ENCODE data around the gene TAPT1. TPM values are rescaled to one million over a fixed set of nuclear protein-coding genes. Genes with fewer than 3 reads are reported as not detected.

TAPT1 gene
- total and polyA plus RNA-seq, 2 of the 13 experiments (the other 11 are each of a cell fraction or from before 2014, with no cell fraction given), result 24.5 to 25.3 TPM

- DNase-seq (ENCODE audit: low spot score), result peak; percentile 91
- Histone ChIP-seq H2AFZ (ENCODE audit: low read length) (no peak overlapping the region), H3K4me1 (ENCODE audit: insufficient read depth, low read length) (peaks cover 83% of the 10 kb centered on the region), H3K27me3 (ENCODE audit: control insufficient read depth in 1 of 2, insufficient read depth in 2 of 2, low read length in 2 of 2) (peaks cover 0 to 3% of the 10 kb centered on the region in 2 experiments; a peak in 1 of 5 replicates), H3K9me3 (ENCODE audit: low read length) (no peaks in the 10 kb centered on the region), H3K4me3 (replicated peaks in 1 of 3; ENCODE audit: insufficient read depth in 1 of 3, low read depth in 2 of 3, low read length in 3 of 3) (no peak overlapping the region; a peak in 1 of 6 replicates), H3K9ac (ENCODE audit: insufficient read depth, low read depth, low read length) (no peak overlapping the region), H3K79me2 (ENCODE audit: insufficient read depth, low read length) (no peaks in the 10 kb centered on the region), H3K27ac (ENCODE audit: extremely low read length, insufficient read depth, low read length) (no peak overlapping the region), H3K36me3 (replicated peaks in 1 of 2; ENCODE audit: control insufficient read depth in 1 of 2, insufficient read depth in 2 of 2, low read length in 2 of 2) (no peaks in the 10 kb centered on the region), H3K4me2 (ENCODE audit: low read depth, low read length) (peak overlapping the region; percentile 41), H4K20me1 (ENCODE audit: insufficient read depth, low read length) (no peaks in the 10 kb centered on the region)
- ChIA-PET POLR2A (interaction anchor here (1.0 to 1.7 kb wide), 5 partner anchors 10 to 101 kb away, joined by 3 to 15 read pairs (median 4); no protein-coding TSS in a partner anchor), CTCF (ENCODE audit: low intra/inter-chr PET ratio, low total read pairs) (no interaction called here)
- WGBS (ENCODE audit: low lambda C conversion rate), result 0% methylated on average over 1 of the region's 1 CpG
- ATAC-seq, result peak; percentile 93
- in situ Hi-C loops (cut with HindIII; ENCODE audit: extremely low pct_ligation_motif_present, low pct_unique_long_range_greater_than_20kb) (no loop called here), intact Hi-C loops (cut with micrococcal nuclease; ENCODE audit: unreplicated experiment) (loop anchor here (1.0 kb wide), 1 partner anchor 12 kb away; no protein-coding TSS in a partner anchor)
- BruUV-seq (replicated peaks), result no TSS peak
- peak; percentile 64 for FAIRE-seq
- TF ChIP-seq JUND (CRISPR knock-in tag; IDR thresholded peaks at IDR 0.05), result no peak
- TF ChIP-seq ZSCAN21 (CRISPR knock-in tag; IDR thresholded peaks at IDR 0.05; ENCODE audit: borderline replicate concordance), result no peak
- TF ChIP-seq PAXIP1 (CRISPR knock-in tag; conservative IDR thresholded peaks at IDR 0.05), result peak; percentile 89
- TF ChIP-seq ZKSCAN1 (IDR thresholded peaks at IDR 0.05; ENCODE audit: low read length), result no peak
- TF ChIP-seq THYN1 (CRISPR knock-in tag; IDR thresholded peaks at IDR 0.05; ENCODE audit: borderline replicate concordance, low read depth), result no peak
- no peak for TF ChIP-seq MXD1 (CRISPR knock-in tag; IDR thresholded peaks at IDR 0.05)
- no peak for TF ChIP-seq SRY (CRISPR knock-in tag; IDR thresholded peaks at IDR 0.05)
- no peak for TF ChIP-seq MAFG (CRISPR knock-in tag; IDR thresholded peaks at IDR 0.05)
- no peak for TF ChIP-seq ZNF724P (CRISPR knock-in tag; IDR thresholded peaks at IDR 0.05; ENCODE audit: borderline replicate concordance)
- no peak for TF ChIP-seq HIVEP1 (CRISPR knock-in tag; IDR thresholded peaks at IDR 0.05)
- TF ChIP-seq CBX2 (IDR thresholded peaks at IDR 0.05; ENCODE audit: low read depth, low read length), result no peak
- TF ChIP-seq CBX2 (CRISPR knock-in tag; IDR thresholded peaks at IDR 0.05; ENCODE audit: low read depth), result no peak
- no peak for TF ChIP-seq GPN1 (CRISPR knock-in tag; IDR thresholded peaks at IDR 0.05; ENCODE audit: borderline replicate concordance)
- no peak for TF ChIP-seq KAT8 (CRISPR knock-in tag; IDR thresholded peaks at IDR 0.05)
- TF ChIP-seq SP2 (CRISPR knock-in tag; IDR thresholded peaks at IDR 0.05), result no peak
- TF ChIP-seq RBFOX2 (IDR thresholded peaks at IDR 0.05; ENCODE audit: low read depth, low read length), result no peak
- peak; percentile 80; the same call in 1 of the 2 replicates for TF ChIP-seq FOXJ3 (CRISPR knock-in tag; IDR thresholded peaks at IDR 0.05; ENCODE audit: borderline replicate concordance)
- no peak for TF ChIP-seq IKZF4 (CRISPR knock-in tag; IDR thresholded peaks at IDR 0.05; ENCODE audit: borderline replicate concordance, low read depth, not compliant biosample characterization)
- TF ChIP-seq, protein P1, sequence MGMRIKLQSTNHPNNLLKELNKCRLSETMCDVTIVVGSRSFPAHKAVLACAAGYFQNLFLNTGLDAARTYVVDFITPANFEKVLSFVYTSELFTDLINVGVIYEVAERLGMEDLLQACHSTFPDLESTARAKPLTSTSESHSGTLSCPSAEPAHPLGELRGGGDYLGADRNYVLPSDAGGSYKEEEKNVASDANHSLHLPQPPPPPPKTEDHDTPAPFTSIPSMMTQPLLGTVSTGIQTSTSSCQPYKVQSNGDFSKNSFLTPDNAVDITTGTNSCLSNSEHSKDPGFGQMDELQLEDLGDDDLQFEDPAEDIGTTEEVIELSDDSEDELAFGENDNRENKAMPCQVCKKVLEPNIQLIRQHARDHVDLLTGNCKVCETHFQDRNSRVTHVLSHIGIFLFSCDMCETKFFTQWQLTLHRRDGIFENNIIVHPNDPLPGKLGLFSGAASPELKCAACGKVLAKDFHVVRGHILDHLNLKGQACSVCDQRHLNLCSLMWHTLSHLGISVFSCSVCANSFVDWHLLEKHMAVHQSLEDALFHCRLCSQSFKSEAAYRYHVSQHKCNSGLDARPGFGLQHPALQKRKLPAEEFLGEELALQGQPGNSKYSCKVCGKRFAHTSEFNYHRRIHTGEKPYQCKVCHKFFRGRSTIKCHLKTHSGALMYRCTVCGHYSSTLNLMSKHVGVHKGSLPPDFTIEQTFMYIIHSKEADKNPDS (CRISPR knock-in tag; IDR thresholded peaks at IDR 0.05), result no peak
Observed at GRCh38 chr4:16129336-16129735, 96.9 kb downstream of the TAPT1 start.

All from HepG2 (cell line).